ENCODE data around the gene LEPROT. TPM values are rescaled to one million over a fixed set of nuclear protein-coding genes. Genes with fewer than 3 reads are reported as not detected.

Gene LEPROT
- total RNA-seq, 1 experiment from 2014 or later: 18.1 TPM

DNA sequence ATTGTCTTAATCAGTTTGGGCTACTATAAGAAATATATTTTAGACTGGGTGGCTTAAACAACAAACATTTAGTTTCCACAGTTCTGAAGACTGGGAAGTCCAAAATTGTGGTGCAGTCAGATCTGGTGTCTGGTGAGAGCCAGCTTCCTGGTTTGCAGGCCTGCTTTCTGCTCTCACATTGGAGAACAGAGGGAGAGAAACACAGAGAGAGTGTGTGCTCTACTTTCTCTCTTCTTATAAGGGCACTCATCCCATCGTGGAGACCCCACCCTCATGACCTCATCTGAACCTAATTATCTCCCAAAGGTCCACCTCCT lies 4.1 kb downstream of the LEPROT start:
- H3K4me3 Mint-ChIP-seq: no peak overlapping the region
- CTCF ChIA-PET: interaction anchor here (1.1 to 2.2 kb wide), 3 partner anchors 10 to 35 kb away, joined by 3 to 8 read pairs (median 7); no protein-coding TSS in a partner anchor
- TF ChIP-seq FOXP1 (CRISPR knock-in tag; IDR thresholded peaks at IDR 0.05; ENCODE audit: borderline replicate concordance) (no peak), GTF2I (CRISPR knock-in tag; conservative IDR thresholded peaks at IDR 0.05) (no peak), ZNF219 (CRISPR knock-in tag; IDR thresholded peaks at IDR 0.05; ENCODE audit: borderline replicate concordance) (no peak), KAT7 (CRISPR knock-in tag; IDR thresholded peaks at IDR 0.05; ENCODE audit: borderline replicate concordance) (no peak), ZBTB21 (CRISPR knock-in tag; IDR thresholded peaks at IDR 0.05; ENCODE audit: borderline replicate concordance) (no peak), GABPB1 (CRISPR knock-in tag; IDR thresholded peaks at IDR 0.05) (no peak), FOXJ3 (CRISPR knock-in tag; IDR thresholded peaks at IDR 0.05; ENCODE audit: borderline replicate concordance) (no peak), JAZF1 (CRISPR knock-in tag; IDR thresholded peaks at IDR 0.05) (no peak)
- TF ChIP-seq, protein P1, sequence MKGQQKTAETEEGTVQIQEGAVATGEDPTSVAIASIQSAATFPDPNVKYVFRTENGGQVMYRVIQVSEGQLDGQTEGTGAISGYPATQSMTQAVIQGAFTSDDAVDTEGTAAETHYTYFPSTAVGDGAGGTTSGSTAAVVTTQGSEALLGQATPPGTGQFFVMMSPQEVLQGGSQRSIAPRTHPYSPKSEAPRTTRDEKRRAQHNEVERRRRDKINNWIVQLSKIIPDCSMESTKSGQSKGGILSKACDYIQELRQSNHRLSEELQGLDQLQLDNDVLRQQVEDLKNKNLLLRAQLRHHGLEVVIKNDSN (CRISPR knock-in tag; IDR thresholded peaks at IDR 0.05): no peak
- TF ChIP-seq, protein P2, sequence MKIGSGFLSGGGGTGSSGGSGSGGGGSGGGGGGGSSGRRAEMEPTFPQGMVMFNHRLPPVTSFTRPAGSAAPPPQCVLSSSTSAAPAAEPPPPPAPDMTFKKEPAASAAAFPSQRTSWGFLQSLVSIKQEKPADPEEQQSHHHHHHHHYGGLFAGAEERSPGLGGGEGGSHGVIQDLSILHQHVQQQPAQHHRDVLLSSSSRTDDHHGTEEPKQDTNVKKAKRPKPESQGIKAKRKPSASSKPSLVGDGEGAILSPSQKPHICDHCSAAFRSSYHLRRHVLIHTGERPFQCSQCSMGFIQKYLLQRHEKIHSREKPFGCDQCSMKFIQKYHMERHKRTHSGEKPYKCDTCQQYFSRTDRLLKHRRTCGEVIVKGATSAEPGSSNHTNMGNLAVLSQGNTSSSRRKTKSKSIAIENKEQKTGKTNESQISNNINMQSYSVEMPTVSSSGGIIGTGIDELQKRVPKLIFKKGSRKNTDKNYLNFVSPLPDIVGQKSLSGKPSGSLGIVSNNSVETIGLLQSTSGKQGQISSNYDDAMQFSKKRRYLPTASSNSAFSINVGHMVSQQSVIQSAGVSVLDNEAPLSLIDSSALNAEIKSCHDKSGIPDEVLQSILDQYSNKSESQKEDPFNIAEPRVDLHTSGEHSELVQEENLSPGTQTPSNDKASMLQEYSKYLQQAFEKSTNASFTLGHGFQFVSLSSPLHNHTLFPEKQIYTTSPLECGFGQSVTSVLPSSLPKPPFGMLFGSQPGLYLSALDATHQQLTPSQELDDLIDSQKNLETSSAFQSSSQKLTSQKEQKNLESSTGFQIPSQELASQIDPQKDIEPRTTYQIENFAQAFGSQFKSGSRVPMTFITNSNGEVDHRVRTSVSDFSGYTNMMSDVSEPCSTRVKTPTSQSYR (CRISPR knock-in tag; IDR thresholded peaks at IDR 0.05): no peak
- TF ChIP-seq, protein P3, sequence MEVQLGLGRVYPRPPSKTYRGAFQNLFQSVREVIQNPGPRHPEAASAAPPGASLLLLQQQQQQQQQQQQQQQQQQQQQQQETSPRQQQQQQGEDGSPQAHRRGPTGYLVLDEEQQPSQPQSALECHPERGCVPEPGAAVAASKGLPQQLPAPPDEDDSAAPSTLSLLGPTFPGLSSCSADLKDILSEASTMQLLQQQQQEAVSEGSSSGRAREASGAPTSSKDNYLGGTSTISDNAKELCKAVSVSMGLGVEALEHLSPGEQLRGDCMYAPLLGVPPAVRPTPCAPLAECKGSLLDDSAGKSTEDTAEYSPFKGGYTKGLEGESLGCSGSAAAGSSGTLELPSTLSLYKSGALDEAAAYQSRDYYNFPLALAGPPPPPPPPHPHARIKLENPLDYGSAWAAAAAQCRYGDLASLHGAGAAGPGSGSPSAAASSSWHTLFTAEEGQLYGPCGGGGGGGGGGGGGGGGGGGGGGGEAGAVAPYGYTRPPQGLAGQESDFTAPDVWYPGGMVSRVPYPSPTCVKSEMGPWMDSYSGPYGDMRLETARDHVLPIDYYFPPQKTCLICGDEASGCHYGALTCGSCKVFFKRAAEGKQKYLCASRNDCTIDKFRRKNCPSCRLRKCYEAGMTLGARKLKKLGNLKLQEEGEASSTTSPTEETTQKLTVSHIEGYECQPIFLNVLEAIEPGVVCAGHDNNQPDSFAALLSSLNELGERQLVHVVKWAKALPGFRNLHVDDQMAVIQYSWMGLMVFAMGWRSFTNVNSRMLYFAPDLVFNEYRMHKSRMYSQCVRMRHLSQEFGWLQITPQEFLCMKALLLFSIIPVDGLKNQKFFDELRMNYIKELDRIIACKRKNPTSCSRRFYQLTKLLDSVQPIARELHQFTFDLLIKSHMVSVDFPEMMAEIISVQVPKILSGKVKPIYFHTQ (CRISPR knock-in tag; IDR thresholded peaks at IDR 0.05): no peak
- TF ChIP-seq, protein P4, sequence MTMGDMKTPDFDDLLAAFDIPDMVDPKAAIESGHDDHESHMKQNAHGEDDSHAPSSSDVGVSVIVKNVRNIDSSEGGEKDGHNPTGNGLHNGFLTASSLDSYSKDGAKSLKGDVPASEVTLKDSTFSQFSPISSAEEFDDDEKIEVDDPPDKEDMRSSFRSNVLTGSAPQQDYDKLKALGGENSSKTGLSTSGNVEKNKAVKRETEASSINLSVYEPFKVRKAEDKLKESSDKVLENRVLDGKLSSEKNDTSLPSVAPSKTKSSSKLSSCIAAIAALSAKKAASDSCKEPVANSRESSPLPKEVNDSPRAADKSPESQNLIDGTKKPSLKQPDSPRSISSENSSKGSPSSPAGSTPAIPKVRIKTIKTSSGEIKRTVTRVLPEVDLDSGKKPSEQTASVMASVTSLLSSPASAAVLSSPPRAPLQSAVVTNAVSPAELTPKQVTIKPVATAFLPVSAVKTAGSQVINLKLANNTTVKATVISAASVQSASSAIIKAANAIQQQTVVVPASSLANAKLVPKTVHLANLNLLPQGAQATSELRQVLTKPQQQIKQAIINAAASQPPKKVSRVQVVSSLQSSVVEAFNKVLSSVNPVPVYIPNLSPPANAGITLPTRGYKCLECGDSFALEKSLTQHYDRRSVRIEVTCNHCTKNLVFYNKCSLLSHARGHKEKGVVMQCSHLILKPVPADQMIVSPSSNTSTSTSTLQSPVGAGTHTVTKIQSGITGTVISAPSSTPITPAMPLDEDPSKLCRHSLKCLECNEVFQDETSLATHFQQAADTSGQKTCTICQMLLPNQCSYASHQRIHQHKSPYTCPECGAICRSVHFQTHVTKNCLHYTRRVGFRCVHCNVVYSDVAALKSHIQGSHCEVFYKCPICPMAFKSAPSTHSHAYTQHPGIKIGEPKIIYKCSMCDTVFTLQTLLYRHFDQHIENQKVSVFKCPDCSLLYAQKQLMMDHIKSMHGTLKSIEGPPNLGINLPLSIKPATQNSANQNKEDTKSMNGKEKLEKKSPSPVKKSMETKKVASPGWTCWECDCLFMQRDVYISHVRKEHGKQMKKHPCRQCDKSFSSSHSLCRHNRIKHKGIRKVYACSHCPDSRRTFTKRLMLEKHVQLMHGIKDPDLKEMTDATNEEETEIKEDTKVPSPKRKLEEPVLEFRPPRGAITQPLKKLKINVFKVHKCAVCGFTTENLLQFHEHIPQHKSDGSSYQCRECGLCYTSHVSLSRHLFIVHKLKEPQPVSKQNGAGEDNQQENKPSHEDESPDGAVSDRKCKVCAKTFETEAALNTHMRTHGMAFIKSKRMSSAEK (CRISPR knock-in tag; IDR thresholded peaks at IDR 0.05; ENCODE audit: borderline replicate concordance): no peak
- TF ChIP-seq, protein P5, sequence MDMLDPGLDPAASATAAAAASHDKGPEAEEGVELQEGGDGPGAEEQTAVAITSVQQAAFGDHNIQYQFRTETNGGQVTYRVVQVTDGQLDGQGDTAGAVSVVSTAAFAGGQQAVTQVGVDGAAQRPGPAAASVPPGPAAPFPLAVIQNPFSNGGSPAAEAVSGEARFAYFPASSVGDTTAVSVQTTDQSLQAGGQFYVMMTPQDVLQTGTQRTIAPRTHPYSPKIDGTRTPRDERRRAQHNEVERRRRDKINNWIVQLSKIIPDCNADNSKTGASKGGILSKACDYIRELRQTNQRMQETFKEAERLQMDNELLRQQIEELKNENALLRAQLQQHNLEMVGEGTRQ (CRISPR knock-in tag; IDR thresholded peaks at IDR 0.05): no peak
- TF ChIP-seq, protein P6, sequence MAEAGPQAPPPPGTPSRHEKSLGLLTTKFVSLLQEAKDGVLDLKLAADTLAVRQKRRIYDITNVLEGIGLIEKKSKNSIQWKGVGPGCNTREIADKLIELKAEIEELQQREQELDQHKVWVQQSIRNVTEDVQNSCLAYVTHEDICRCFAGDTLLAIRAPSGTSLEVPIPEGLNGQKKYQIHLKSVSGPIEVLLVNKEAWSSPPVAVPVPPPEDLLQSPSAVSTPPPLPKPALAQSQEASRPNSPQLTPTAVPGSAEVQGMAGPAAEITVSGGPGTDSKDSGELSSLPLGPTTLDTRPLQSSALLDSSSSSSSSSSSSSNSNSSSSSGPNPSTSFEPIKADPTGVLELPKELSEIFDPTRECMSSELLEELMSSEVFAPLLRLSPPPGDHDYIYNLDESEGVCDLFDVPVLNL (CRISPR knock-in tag; IDR thresholded peaks at IDR 0.05; ENCODE audit: borderline replicate concordance, low read depth): no peak
- POLR2A ChIA-PET: no interaction called here
- no peak overlapping the region; the same call in 1 of the 2 replicates for H3K27ac Mint-ChIP-seq
- no peaks in the 10 kb centered on the region for H3K27me3 Mint-ChIP-seq (ENCODE audit: low read depth)
- peaks cover 14% of the 10 kb centered on the region for H3K36me3 Mint-ChIP-seq
- no peak for ATAC-seq
- H3K9me3 Mint-ChIP-seq: no peaks in the 10 kb centered on the region
- no peak for DNase-seq (ENCODE audit: low spot score)
- peaks cover 31% of the 10 kb centered on the region for H3K4me1 Mint-ChIP-seq
